K562 (cell line): ENCODE results near the gene LTA4H. TPM values are rescaled to one million over a fixed set of nuclear protein-coding genes. Genes with fewer than 3 reads are reported as not detected.

Experiments
- ATAC-seq: fragments of 200-7000 bp; cut with Tn5 transposase; 3 replicates; pipeline ENCODE4 v1.9.1; 2020; ENCODE audit warnings: moderate library complexity
- BruUV-seq: library from RNA; stranded (reverse); fragments of 400-500 nt; replicated peaks from 2 replicates; lab custom pipeline; 2021; lab: Mats Ljungman, UMichigan
- CTCF ChIA-PET: fragments of 300-600 bp; formaldehyde crosslinking; extraction: SDS; loops from one replicate; lab custom pipeline; 2021; ENCODE audit warnings: low intra/inter-chr PET ratio; lab: Yijun Ruan, JAX
- POLR2A ChIA-PET: fragments of 300-600, 350-650 bp; sonication (Branson Sonifier 250); formaldehyde crosslinking; extraction: SDS; loops from one replicate; lab custom pipeline; 2021; ENCODE audit warnings: antibody characterized with exemption, inconsistent platforms; lab: Yijun Ruan, JAX
- DNase-seq, 4 experiments: peaks; one replicate each; pipeline versions ENCODE4 v3.0.0 to v3.0.0-alpha.2; 2011 to 2018; ENCODE audit warnings: low spot score in 3 of 4, mixed read lengths in 3 of 4; ENCODE audit errors: extremely low read depth in 1 of 4
- FAIRE-seq: peaks from 2 replicates; lab custom pipeline; 2011; peaks lifted over from hg19 to GRCh38; lab: Jason Lieb, UNC
- H2AFZ ChIP-seq: 2 replicates; pipeline ENCODE4 v1.6.0; 2011; ENCODE audit warnings: low read depth, low read length, control low read depth, inconsistent platforms
- H3K27ac ChIP-seq: fragments of 200-600 bp; 3 replicates; pipeline ENCODE4 v1.8.0; 2011; ENCODE audit warnings: low read depth, mild to moderate bottlenecking, control low read depth, inconsistent platforms, low read length, moderate library complexity, mixed read lengths; ENCODE audit errors: extremely low read depth
- H3K27me3 ChIP-seq, 2 experiments: fragments of 300-600 bp in 1 of 2; 2 replicates in 1 of 2; 3 replicates in 1 of 2; pipeline versions ENCODE4 v1.6.0 to v1.8.0; 2011; ENCODE audit warnings: inconsistent platforms in 2 of 2, low read length in 2 of 2, mild to moderate bottlenecking in 1 of 2, mixed read lengths in 1 of 2, moderate library complexity in 1 of 2; ENCODE audit not compliant: control insufficient read depth in 2 of 2, insufficient read depth in 2 of 2
- H3K36me3 ChIP-seq: fragments of 300-600 bp; 3 replicates; pipeline ENCODE4 v1.8.0; 2011; ENCODE audit warnings: mild to moderate bottlenecking, low read length, inconsistent platforms; ENCODE audit not compliant: control insufficient read depth, insufficient read depth
- H3K4me1 ChIP-seq, 2 experiments: fragments of 200-600 bp in 1 of 2; replicated peaks in 1 of 2; 2 replicates in 1 of 2; 3 replicates in 1 of 2; pipeline versions ENCODE4 v1.5.1 to v1.8.0; 2011; ENCODE audit warnings: inconsistent platforms in 2 of 2, low read length in 2 of 2, mild to moderate bottlenecking in 1 of 2, mixed read lengths in 1 of 2, moderate library complexity in 1 of 2; ENCODE audit not compliant: control insufficient read depth in 2 of 2, insufficient read depth in 2 of 2
- H3K4me2 ChIP-seq: 2 replicates; pipeline ENCODE4 v1.6.1; 2011; ENCODE audit warnings: low read length, control low read depth, inconsistent platforms, mixed read lengths; ENCODE audit not compliant: insufficient read depth
- H3K4me3 ChIP-seq: fragments of 200-600 bp; sonication (generic), shearing (Covaris generic); 2 replicates; pipeline ENCODE4 v1.5.1; 2016; ENCODE audit warnings: control low read depth, inconsistent platforms
- H3K79me2 ChIP-seq: fragments of 200-600 bp; 3 replicates; pipeline ENCODE4 v1.8.0; 2011; ENCODE audit warnings: low read length, inconsistent platforms; ENCODE audit not compliant: control insufficient read depth, insufficient read depth
- H3K9ac ChIP-seq, 2 experiments: 2 replicates each; pipeline versions ENCODE4 v1.6.0 to v1.6.1; 2011; ENCODE audit warnings: low read depth in 2 of 2, low read length in 2 of 2, control low read depth in 1 of 2, inconsistent platforms in 1 of 2, mild to moderate bottlenecking in 1 of 2, mixed read lengths in 1 of 2; ENCODE audit not compliant: insufficient read depth in 1 of 2
- H3K9me1 ChIP-seq: one replicate; pipeline ENCODE4 v1.6.0; 2011; ENCODE audit warnings: inconsistent platforms, mild to moderate bottlenecking, low read length, moderate library complexity; ENCODE audit not compliant: control insufficient read depth, insufficient read depth
- H3K9me3 ChIP-seq: replicated peaks from 2 replicates; pipeline ENCODE4 v1.5.1; 2011; ENCODE audit warnings: low read depth, low read length, inconsistent platforms; ENCODE audit not compliant: control insufficient read depth, insufficient read depth
- H4K20me1 ChIP-seq: replicated peaks from 2 replicates; pipeline ENCODE4 v1.6.1; 2011; ENCODE audit warnings: low read length, inconsistent platforms, mixed read lengths; ENCODE audit not compliant: control insufficient read depth, insufficient read depth
- BACH1 ChIP-seq: fragments of 200-800 bp; sonication (Bioruptor generic); IDR thresholded peaks from 2 replicates; pipeline ENCODE4 v1.6.1; 2016; ENCODE audit warnings: missing genetic modification characterization, missing compliant biosample characterization
- HDAC3 ChIP-seq: fragments of 450-650 bp; IDR thresholded peaks from 2 replicates; pipeline ENCODE4 v1.6.1; 2018; ENCODE audit warnings: borderline replicate concordance, mild to moderate bottlenecking, moderate library complexity; ENCODE audit not compliant: partially characterized antibody
- MCM7 ChIP-seq, 2 experiments: fragments of 450-650 bp; IDR thresholded peaks; 2 replicates each; pipeline ENCODE4 v1.6.1; 2016 to 2018
- SREBF2 ChIP-seq: sonication (generic); formaldehyde crosslinking; IDR thresholded peaks from 2 replicates; pipeline ENCODE4 v1.4.0; 2020; ENCODE audit warnings: mild to moderate bottlenecking, missing genetic modification reagents
- WGBS: fragments of 100-300 bp; shearing (Covaris generic); methylation state at CpG from one replicate; pipeline ENCODE4 v1.1.6; 2016; ENCODE audit warnings: low coverage, mixed read lengths; ENCODE audit not compliant: insufficient coverage; ENCODE audit errors: missing lambda C conversion rate; 5-methylcytosine and 5-hydroxymethylcytosine counted together
- in situ Hi-C: fragments of 300-500 bp; cut with MboI; formaldehyde crosslinking; loops from 4 replicates; pipeline ENCODE4 v1.15.0; 2018; ENCODE audit warnings: inconsistent platforms, mixed read lengths
- intact Hi-C: fragments of 100-400 bp; cut with micrococcal nuclease; formaldehyde crosslinking; loops from 2 replicates; pipeline ENCODE4 v1.14.2; 2022
- polyA plus RNA-seq, 8 experiments: library from polyadenylated mRNA; depleted of rRNA in 4 of 8; stranded (reverse) in 5 of 8; unstranded in 3 of 8; fragments of >200 nt; fragmentation: Nextera tagmentation in 2 of 8; fragmentation: Illumina TruSeq in 1 of 8; extraction: Ambion mirVana in 2 of 8; extraction: Trizol in 1 of 8; gene quantifications; 2 replicates each; pipeline versions ENCODE4 v1.2.1 to v1.2.3, GENCODE V29; 2011 to 2014; ENCODE audit warnings: inconsistent platforms in 1 of 8, missing spikeins in 1 of 8
- total RNA-seq, 7 experiments: library from RNA; depleted of rRNA in 6 of 7; stranded (reverse); fragments of >200 nt in 6 of 7; fragmentation: Illumina TruSeq in 2 of 7; extraction: Trizol in 2 of 7; gene quantifications; 2 replicates each; pipeline versions ENCODE4 v1.2.1 to v1.2.3, GENCODE V29; 2011 to 2021; ENCODE audit warnings: low replicate concordance in 1 of 7
- TF ChIP-seq, protein P1 (sequence below): fragments of 250-450 bp; sonication (Bioruptor Pico); IDR thresholded peaks from 2 replicates; pipeline ENCODE4 v1.8.0; 2021; ENCODE audit warnings: mild to moderate bottlenecking, moderate library complexity

The LTA4H gene
- total and polyA plus RNA-seq, 9 of the 15 experiments (the other 6 are each of a cell fraction or from before 2014, with no cell fraction given): 25.2 to 58.1 (median 40.5) TPM

DNA sequence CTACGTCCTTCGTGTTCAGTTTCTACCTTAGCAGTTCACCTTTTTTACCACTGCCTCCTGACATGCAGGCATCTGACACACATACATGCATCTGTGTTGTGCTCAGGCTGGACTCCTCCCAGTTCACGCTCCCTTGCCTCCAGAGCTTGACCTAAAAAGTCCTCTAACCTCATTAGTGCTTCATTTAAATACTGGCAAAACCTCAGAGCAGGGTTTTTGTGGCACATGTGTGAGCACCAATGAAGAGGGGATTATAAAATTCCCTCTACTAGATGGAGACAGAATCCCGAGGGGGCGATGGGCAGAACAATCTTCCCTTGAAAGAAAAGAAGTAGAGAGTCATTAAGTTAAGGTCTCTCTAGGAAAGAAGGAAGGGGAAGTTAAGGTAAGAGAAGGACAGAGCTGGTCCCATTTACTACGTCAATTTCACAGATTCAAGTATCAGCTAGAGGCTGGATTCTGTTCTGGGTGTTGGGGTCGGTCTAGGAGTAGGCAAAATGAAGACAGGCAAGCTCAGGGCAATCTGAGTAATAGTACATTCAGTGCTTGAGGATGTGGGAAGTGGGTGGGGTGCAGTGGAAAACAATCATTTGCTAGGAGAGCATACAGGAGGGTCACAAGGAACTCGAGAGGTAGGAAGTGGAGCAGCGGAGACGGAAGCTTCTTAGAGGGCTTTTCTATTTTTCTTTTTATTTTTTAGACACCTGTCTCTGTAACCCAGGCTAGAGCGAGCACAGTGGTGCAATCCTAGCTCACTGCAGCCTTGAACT, 46.7 kb downstream of the LTA4H start:
- Histone ChIP-seq H3K4me2 (no peak overlapping the region), H3K9me1 (no peaks in the 10 kb centered on the region), H3K4me1 (no peaks in the 10 kb centered on the region), H3K4me3 (no peak overlapping the region), H3K9ac (no peak overlapping the region), H3K79me2 (no peaks in the 10 kb centered on the region), H4K20me1 (no peaks in the 10 kb centered on the region; the same call in 1 of the 2 replicates), H3K27ac (no peak overlapping the region), H3K36me3 (no peaks in the 10 kb centered on the region), H3K27me3 (peaks cover 14 to 32% of the 10 kb centered on the region in 2 experiments; a peak in 4 of 5 replicates), H3K9me3 (no peaks in the 10 kb centered on the region), H2AFZ (no peak overlapping the region)
- 0% methylated on average over 11 of the region's 11 CpGs for WGBS
- FAIRE-seq (no peak), DNase-seq (no peak), ATAC-seq (no peak)
- TF ChIP-seq HDAC3 (no peak), MCM7 (IDR thresholded peaks at IDR 0.05) (no peak), BACH1 (tag) (no peak), SREBF2 (CRISPR knock-in tag) (no peak)
- TF ChIP-seq, protein P1, sequence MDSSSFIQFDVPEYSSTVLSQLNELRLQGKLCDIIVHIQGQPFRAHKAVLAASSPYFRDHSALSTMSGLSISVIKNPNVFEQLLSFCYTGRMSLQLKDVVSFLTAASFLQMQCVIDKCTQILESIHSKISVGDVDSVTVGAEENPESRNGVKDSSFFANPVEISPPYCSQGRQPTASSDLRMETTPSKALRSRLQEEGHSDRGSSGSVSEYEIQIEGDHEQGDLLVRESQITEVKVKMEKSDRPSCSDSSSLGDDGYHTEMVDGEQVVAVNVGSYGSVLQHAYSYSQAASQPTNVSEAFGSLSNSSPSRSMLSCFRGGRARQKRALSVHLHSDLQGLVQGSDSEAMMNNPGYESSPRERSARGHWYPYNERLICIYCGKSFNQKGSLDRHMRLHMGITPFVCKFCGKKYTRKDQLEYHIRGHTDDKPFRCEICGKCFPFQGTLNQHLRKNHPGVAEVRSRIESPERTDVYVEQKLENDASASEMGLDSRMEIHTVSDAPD (CRISPR knock-in tag): no peak
- in situ Hi-C loops: no loop called here
- BruUV-seq: no TSS peak
- intact Hi-C loops: no loop called here
- ChIA-PET POLR2A (no interaction called here), CTCF (no interaction called here)
